HG02885 (cell line): Measurements from ENCODE around the gene TTC9.

Experiments
- ATAC-seq: cut with Tn5 transposase; IDR thresholded peaks from one replicate; pipeline ENCODE4 v1.9.1; 2021; ENCODE audit warnings: mild to moderate bottlenecking; ENCODE audit not compliant: unreplicated experiment, poor library complexity

The TTC9 gene

GRCh38 chr14:70709726-70710382 lies 68.1 kb downstream of the TTC9 start:
- ATAC-seq = no peak

GRCh38 chr14:70711451-70711850 lies 69.7 kb downstream of the TTC9 start:
- no peak for ATAC-seq

- no peak for ATAC-seq
These were observed 71.4 kb downstream of the TTC9 start for GRCh38 chr14:70713096-70713495.

GRCh38 chr14:70713511-70713916 lies 71.8 kb downstream of the TTC9 start:
- no peak for ATAC-seq

- no peak for ATAC-seq
These were observed 72.4 kb downstream of the TTC9 start for GRCh38 chr14:70714055-70714550.

- ATAC-seq = no peak
These were observed 74.8 kb downstream of the TTC9 start for GRCh38 chr14:70716483-70716882.

- ATAC-seq = no peak
These were observed 75.2 kb downstream of the TTC9 start for GRCh38 chr14:70716958-70717357.

GRCh38 chr14:70718383-70719118 lies 76.8 kb downstream of the TTC9 start:
- ATAC-seq = no peak

GRCh38 chr14:70721542-70721941 lies 79.8 kb downstream of the TTC9 start:
- ATAC-seq = no peak

GRCh38 chr14:70722418-70722817 lies 80.7 kb downstream of the TTC9 start:
- no peak for ATAC-seq

- no peak for ATAC-seq
These were observed 81.6 kb downstream of the TTC9 start for GRCh38 chr14:70723276-70723675.

- ATAC-seq = no peak
These were observed 82.4 kb downstream of the TTC9 start for GRCh38 chr14:70724110-70724509.

GRCh38 chr14:70724944-70725343 lies 83.2 kb downstream of the TTC9 start:
- no peak for ATAC-seq
